WERI-Rb-1 (cell line): Measurements from ENCODE around the gene DSG3.

ENCODE experiments used
- DNase-seq: peaks from one replicate; pipeline ENCODE4 v3.0.0-alpha.2; 2020
- H3K27ac ChIP-seq: fragments of 250-450 bp; sonication (Bioruptor Pico); 2 replicates; pipeline ENCODE4 v1.5.1; 2020; ENCODE audit warnings: mild to moderate bottlenecking, moderate library complexity
- H3K27me3 ChIP-seq: fragments of 250-450 bp; sonication (Bioruptor Pico); 2 replicates; pipeline ENCODE4 v1.5.1; 2021; ENCODE audit warnings: mild to moderate bottlenecking, low read depth, moderate library complexity; ENCODE audit not compliant: insufficient read depth, severe bottlenecking
- H3K36me3 ChIP-seq: fragments of 250-450 bp; sonication (Bioruptor Pico); 2 replicates; pipeline ENCODE4 v1.5.1; 2020; ENCODE audit warnings: mild to moderate bottlenecking, moderate library complexity
- H3K4me3 ChIP-seq: 2 replicates; pipeline ENCODE4 v1.5.1; 2011; ENCODE audit warnings: low read depth, mild to moderate bottlenecking, control low read depth, low read length
- H3K9me3 ChIP-seq: fragments of 250-450 bp; sonication (Bioruptor Pico); 2 replicates; pipeline ENCODE4 v1.5.1; 2021; ENCODE audit warnings: mild to moderate bottlenecking, moderate library complexity; ENCODE audit not compliant: severe bottlenecking
- TF ChIP-seq, protein P1 (sequence below): IDR thresholded peaks from 2 replicates; pipeline ENCODE4 v1.5.1; 2011; ENCODE audit warnings: low read depth, mild to moderate bottlenecking, control low read depth, inconsistent platforms, low read length

The DSG3 gene

DNA sequence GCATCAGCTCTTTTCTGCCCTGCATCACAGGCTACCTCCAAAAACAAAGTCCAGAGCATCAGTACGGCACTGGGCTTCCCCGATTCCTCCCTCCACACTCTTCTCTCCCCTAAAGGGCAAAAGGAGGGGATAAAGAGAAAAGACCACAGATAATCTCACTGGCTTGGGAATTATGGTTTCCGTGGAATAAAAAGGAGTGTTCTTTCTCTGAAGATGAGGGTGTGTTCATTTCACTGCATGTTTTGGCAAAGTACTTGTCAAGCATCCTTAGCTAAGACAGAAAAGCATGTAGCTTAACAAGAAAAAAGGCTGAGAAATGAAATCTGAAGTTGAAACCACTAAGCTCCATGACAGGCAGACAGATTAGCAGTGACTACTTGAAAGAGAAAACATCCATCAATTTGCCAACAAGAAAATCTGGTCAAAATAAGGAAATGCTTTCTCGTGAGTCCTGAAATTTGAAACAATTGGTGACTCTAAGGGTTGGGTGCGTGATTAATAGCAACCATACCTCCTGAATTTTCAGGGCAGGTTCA is 20.6 kb upstream of the DSG3 start:
- H3K27me3 ChIP-seq, result no peaks in the 10 kb centered on the region
- no peaks in the 10 kb centered on the region for H3K36me3 ChIP-seq
- TF ChIP-seq, protein P1, sequence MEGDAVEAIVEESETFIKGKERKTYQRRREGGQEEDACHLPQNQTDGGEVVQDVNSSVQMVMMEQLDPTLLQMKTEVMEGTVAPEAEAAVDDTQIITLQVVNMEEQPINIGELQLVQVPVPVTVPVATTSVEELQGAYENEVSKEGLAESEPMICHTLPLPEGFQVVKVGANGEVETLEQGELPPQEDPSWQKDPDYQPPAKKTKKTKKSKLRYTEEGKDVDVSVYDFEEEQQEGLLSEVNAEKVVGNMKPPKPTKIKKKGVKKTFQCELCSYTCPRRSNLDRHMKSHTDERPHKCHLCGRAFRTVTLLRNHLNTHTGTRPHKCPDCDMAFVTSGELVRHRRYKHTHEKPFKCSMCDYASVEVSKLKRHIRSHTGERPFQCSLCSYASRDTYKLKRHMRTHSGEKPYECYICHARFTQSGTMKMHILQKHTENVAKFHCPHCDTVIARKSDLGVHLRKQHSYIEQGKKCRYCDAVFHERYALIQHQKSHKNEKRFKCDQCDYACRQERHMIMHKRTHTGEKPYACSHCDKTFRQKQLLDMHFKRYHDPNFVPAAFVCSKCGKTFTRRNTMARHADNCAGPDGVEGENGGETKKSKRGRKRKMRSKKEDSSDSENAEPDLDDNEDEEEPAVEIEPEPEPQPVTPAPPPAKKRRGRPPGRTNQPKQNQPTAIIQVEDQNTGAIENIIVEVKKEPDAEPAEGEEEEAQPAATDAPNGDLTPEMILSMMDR, result no peak
- H3K4me3 ChIP-seq, result no peak overlapping the region
- no peak overlapping the region for H3K27ac ChIP-seq
- DNase-seq, result no peak
- no peaks in the 10 kb centered on the region for H3K9me3 ChIP-seq

DNA sequence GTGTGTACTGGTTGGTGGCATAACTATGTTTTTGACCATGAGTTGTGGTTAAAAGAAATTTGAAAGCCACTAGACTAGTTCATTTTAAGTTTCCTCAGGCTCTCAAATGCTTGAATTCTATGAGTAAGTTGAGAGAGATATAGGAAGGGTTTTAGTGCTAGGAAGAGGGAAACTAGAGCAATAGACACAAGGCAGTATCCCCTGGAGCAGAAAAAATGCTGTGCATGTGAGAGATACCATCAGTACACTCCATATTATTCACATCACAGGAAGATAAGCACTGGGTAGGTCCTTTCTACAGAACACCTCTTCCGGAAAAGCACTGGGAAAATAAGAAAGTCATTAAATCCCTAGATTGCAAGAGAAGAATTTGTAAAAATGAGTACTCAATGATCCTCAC is 19.3 kb upstream of the DSG3 start:
- no peak for DNase-seq
- Histone ChIP-seq H3K36me3 (no peaks in the 10 kb centered on the region), H3K27ac (no peak overlapping the region), H3K4me3 (no peak overlapping the region), H3K9me3 (peaks cover 5% of the 10 kb centered on the region), H3K27me3 (no peaks in the 10 kb centered on the region)
- TF ChIP-seq, protein P1, result no peak

DNA sequence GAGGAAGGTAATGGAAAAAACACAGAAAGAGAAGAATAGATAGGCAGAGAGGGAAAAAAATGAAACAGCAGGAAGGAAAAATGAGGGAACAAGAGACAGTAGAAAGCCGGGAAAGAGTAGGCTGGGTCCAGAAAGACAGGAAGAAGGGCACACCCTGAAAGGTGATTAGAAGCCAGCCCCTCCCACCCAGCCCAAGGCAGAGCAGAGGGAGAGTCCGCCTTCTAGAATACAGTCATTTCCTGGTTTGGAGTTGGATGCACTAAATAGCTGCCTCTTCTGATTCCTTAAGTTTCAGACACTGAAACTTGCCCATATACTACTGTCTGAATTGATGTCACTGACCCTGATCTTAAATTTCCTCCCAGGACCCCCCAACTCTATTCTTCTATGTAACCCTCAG is 17.9 kb upstream of the DSG3 start:
- H3K4me3 ChIP-seq, result no peak overlapping the region
- no peaks in the 10 kb centered on the region for H3K36me3 ChIP-seq
- H3K9me3 ChIP-seq, result peaks cover 5% of the 10 kb centered on the region
- no peak for DNase-seq
- H3K27ac ChIP-seq, result no peak overlapping the region
- no peaks in the 10 kb centered on the region for H3K27me3 ChIP-seq
- TF ChIP-seq, protein P1, result no peak

DNA sequence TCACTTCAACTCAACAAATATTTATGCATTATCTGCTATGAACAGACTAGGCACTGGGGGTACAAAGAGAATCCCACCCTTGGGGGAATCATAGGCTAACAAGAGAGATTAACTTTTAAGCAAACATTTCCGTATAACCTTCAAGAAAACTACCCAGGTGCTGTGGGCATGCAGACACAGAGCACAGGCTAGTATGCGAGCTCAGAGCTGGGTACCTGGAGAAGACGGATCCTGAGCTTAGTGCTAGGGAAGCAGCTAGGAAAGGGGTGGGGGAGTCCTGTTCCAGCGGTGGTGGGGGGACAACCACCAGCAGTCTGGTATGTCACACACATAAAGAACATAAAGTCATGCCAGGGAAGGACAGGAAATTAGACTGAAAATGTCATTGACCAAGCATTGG is 17.5 kb upstream of the DSG3 start:
- H3K9me3 ChIP-seq, result peaks cover 5% of the 10 kb centered on the region
- DNase-seq, result no peak
- H3K27me3 ChIP-seq, result no peaks in the 10 kb centered on the region
- H3K36me3 ChIP-seq, result no peaks in the 10 kb centered on the region
- TF ChIP-seq, protein P1, result no peak
- no peak overlapping the region for H3K27ac ChIP-seq
- no peak overlapping the region for H3K4me3 ChIP-seq

DNA sequence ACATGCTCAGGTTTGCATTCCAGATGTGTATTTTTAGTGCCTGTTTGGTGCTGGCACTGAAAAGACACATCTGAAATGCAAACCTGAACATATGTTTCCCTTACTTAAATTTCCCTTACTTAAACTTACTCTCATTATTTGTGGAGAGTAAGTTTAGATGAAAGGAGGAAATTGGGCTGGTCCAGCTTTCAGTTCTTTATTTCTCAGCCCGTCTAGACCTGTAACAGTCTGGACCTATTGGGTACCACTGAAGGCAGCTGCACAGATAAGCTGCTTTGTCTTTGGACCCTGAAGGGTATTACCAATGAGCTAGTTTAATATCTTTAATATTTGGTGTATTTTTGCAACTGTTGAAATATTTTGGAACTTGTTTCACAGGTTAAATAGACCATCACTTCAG is 17.0 kb upstream of the DSG3 start:
- TF ChIP-seq, protein P1, result no peak
- Histone ChIP-seq H3K27ac (no peak overlapping the region), H3K9me3 (peaks cover 5% of the 10 kb centered on the region), H3K36me3 (no peaks in the 10 kb centered on the region), H3K4me3 (no peak overlapping the region), H3K27me3 (no peaks in the 10 kb centered on the region)
- DNase-seq, result no peak

DNA sequence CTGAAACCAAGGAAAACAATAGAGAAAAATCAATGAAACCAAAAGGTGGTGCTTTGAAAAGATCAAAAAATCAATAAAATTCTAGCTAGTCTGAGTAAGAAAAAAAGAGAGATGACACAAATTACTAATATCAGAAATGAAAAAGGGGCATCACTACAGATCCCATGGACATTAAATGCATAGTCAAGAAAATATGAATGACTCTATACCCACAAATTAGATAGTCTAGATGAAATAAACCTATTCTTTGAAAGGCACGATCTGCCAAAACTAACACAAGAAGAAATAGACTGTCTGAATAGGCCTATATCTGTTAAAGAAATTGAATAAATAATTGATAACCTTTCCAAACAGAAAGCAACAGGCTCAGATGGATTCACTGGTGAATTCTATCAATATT is 15.2 kb upstream of the DSG3 start:
- no peak overlapping the region for H3K27ac ChIP-seq
- peaks cover 5% of the 10 kb centered on the region for H3K9me3 ChIP-seq
- no peaks in the 10 kb centered on the region for H3K36me3 ChIP-seq
- no peak for DNase-seq
- TF ChIP-seq, protein P1, result no peak
- H3K27me3 ChIP-seq, result no peaks in the 10 kb centered on the region
- H3K4me3 ChIP-seq, result no peak overlapping the region
